T-helper 1 cell (primary cell): Measurements from ENCODE around the gene STYK1.
"Not testable (repeated sequence)": the region's sequence is repeated elsewhere in the genome, so short reads cannot be mapped to it uniquely, and the experiment has no call there.

Experiments
- DNase-seq, 5 donors: peaks; one replicate each; pipeline ENCODE4 v3.0.0-alpha.2; 2012 to 2020

STYK1 gene

GRCh38 chr12:10618338-10618987 lies 55.4 kb downstream of the STYK1 start:
- no peak for DNase-seq

GRCh38 chr12:10617863-10618262 lies 56.0 kb downstream of the STYK1 start:
- DNase-seq, result no peak

GRCh38 chr12:10615532-10615931 lies 58.3 kb downstream of the STYK1 start:
- no peak for DNase-seq

GRCh38 chr12:10614056-10614370 lies 59.8 kb downstream of the STYK1 start:
- no peak for DNase-seq

- peak; percentile 89 to 98 (median 96) for DNase-seq
Measured at GRCh38 chr12:10613349-10614055, 60.4 kb downstream of the STYK1 start, which contains the start of gene MAGOHB. MAGOHB (minus strand) TSS chr12:10613609; CDS start chr12:10613532, 77 bp downstream.

GRCh38 chr12:10612984-10613348 lies 60.9 kb downstream of the STYK1 start:
- DNase-seq, result no peak

- DNase-seq, result no peak
Measured at GRCh38 chr12:10612110-10612509, 61.7 kb downstream of the STYK1 start.

- DNase-seq, result not testable (repeated sequence)
Measured at GRCh38 chr12:10611258-10611657, 62.6 kb downstream of the STYK1 start.

- no peak for DNase-seq
Measured at GRCh38 chr12:10610188-10610587, 63.7 kb downstream of the STYK1 start.

GRCh38 chr12:10607885-10608458 lies 65.9 kb downstream of the STYK1 start:
- DNase-seq, result no peak

- DNase-seq, result no peak
Measured at GRCh38 chr12:10601860-10602259, 72.0 kb downstream of the STYK1 start.

- no peak for DNase-seq
Measured at GRCh38 chr12:10600988-10601387, 72.9 kb downstream of the STYK1 start.

- no peak for DNase-seq
Measured at GRCh38 chr12:10595881-10596280, 78.0 kb downstream of the STYK1 start.

- DNase-seq, result no peak
Measured at GRCh38 chr12:10590966-10591365, 82.9 kb downstream of the STYK1 start.

- no peak for DNase-seq
Measured at GRCh38 chr12:10584415-10584814, 89.4 kb downstream of the STYK1 start.

GRCh38 chr12:10582704-10583103 lies 91.1 kb downstream of the STYK1 start:
- no peak for DNase-seq

- DNase-seq, result not testable (repeated sequence)
Measured at GRCh38 chr12:10582133-10582532, 91.7 kb downstream of the STYK1 start.

- no peak for DNase-seq
Measured at GRCh38 chr12:10574307-10574706, 99.5 kb downstream of the STYK1 start.

GRCh38 chr12:10572021-10572490 lies 101.8 kb downstream of the STYK1 start:
- not testable (repeated sequence) for DNase-seq

GRCh38 chr12:10571141-10571540 lies 102.7 kb downstream of the STYK1 start:
- no peak for DNase-seq
